Liver (tissue), 9 donors: ENCODE data around the gene HSD3B7. TPM values are rescaled to one million over a fixed set of nuclear protein-coding genes. Genes with fewer than 3 reads are reported as not detected.

ENCODE experiments used
- DNase-seq: peaks from one replicate; pipeline ENCODE4 v3.0.0-alpha.2; 2017; ENCODE audit warnings: low spot score
- H3K27ac ChIP-seq, 2 donors: one replicate each; pipeline ENCODE4 v1.7.0; 2013; ENCODE audit warnings: inconsistent platforms in 2 of 2, low read length in 2 of 2, control low read depth in 1 of 2, low read depth in 1 of 2, mild to moderate bottlenecking in 1 of 2
- H3K27me3 ChIP-seq, 4 donors: one replicate each; pipeline versions ENCODE4 v1.6.1 to v1.7.0; 2013; ENCODE audit warnings: low read length in 3 of 4, inconsistent platforms in 1 of 4, mild to moderate bottlenecking in 1 of 4, moderate library complexity in 1 of 4; ENCODE audit not compliant: control insufficient read depth in 4 of 4, insufficient read depth in 4 of 4
- H3K36me3 ChIP-seq, 4 donors: one replicate each; pipeline versions ENCODE4 v1.6.1 to v1.7.0; 2013; ENCODE audit warnings: low read length in 3 of 4, mild to moderate bottlenecking in 3 of 4, low read depth in 1 of 4, moderate library complexity in 1 of 4; ENCODE audit not compliant: control insufficient read depth in 4 of 4, insufficient read depth in 3 of 4
- H3K4me1 ChIP-seq, 4 donors: one replicate each; pipeline versions ENCODE4 v1.6.1 to v1.7.0; 2013; ENCODE audit warnings: low read length in 3 of 4, mild to moderate bottlenecking in 3 of 4, moderate library complexity in 1 of 4; ENCODE audit not compliant: control insufficient read depth in 4 of 4, insufficient read depth in 4 of 4
- H3K4me3 ChIP-seq, 3 donors: one replicate each; pipeline versions ENCODE4 v1.6.1 to v1.7.0; 2013; ENCODE audit warnings: low read length in 3 of 3, control low read depth in 1 of 3, low read depth in 1 of 3, mild to moderate bottlenecking in 1 of 3
- H3K9ac ChIP-seq, 2 donors: one replicate each; pipeline ENCODE4 v1.7.0; 2013; ENCODE audit warnings: low read length in 2 of 2, mild to moderate bottlenecking in 2 of 2, moderate library complexity in 2 of 2, control low read depth in 1 of 2, low read depth in 1 of 2
- H3K9me3 ChIP-seq, 4 donors: one replicate each; pipeline versions ENCODE4 v1.6.1 to v1.7.0; 2013; ENCODE audit warnings: low read length in 3 of 4; ENCODE audit not compliant: control insufficient read depth in 4 of 4
- ATF3 ChIP-seq: IDR thresholded peaks from 2 replicates; pipeline ENCODE4 v1.6.1; 2016; ENCODE audit warnings: antibody characterized with exemption
- CTCF ChIP-seq: fragments of 150-350 bp; IDR thresholded peaks from 2 replicates; pipeline ENCODE4 v1.5.1; 2017; ENCODE audit warnings: improper control_type of control experiment, low read depth, low read length; ENCODE audit not compliant: missing input control
- EGR1 ChIP-seq, 2 donors: IDR thresholded peaks; 2 replicates each; pipeline ENCODE4 v1.6.1; 2016 to 2018; ENCODE audit warnings: antibody characterized with exemption in 2 of 2, low read depth in 2 of 2
- FOXA1 ChIP-seq: IDR thresholded peaks from 2 replicates; pipeline ENCODE4 v1.6.1; 2016; ENCODE audit warnings: antibody characterized with exemption
- FOXA2 ChIP-seq: IDR thresholded peaks from 2 replicates; pipeline ENCODE4 v1.6.1; 2016; ENCODE audit warnings: antibody characterized with exemption
- GABPA ChIP-seq, 2 donors: IDR thresholded peaks in 1 of 2; conservative IDR thresholded peaks in 1 of 2; 2 replicates each; pipeline ENCODE4 v1.6.1; 2016; ENCODE audit warnings: antibody characterized with exemption in 2 of 2, mild to moderate bottlenecking in 1 of 2, moderate library complexity in 1 of 2
- HNF4A ChIP-seq, 2 donors: conservative IDR thresholded peaks; 2 replicates each; pipeline ENCODE4 v1.6.1; 2016; ENCODE audit warnings: antibody characterized with exemption in 2 of 2, mild to moderate bottlenecking in 2 of 2
- HNF4G ChIP-seq: IDR thresholded peaks from 2 replicates; pipeline ENCODE4 v1.6.1; 2016; ENCODE audit warnings: antibody characterized with exemption
- JUND ChIP-seq, 2 donors: IDR thresholded peaks; 2 replicates each; pipeline ENCODE4 v1.6.1; 2016; ENCODE audit warnings: antibody characterized with exemption in 2 of 2
- MAX ChIP-seq: IDR thresholded peaks from 2 replicates; pipeline ENCODE4 v1.6.1; 2016; ENCODE audit warnings: antibody characterized with exemption
- NR2F2 ChIP-seq: IDR thresholded peaks from 2 replicates; pipeline ENCODE4 v1.6.1; 2016; ENCODE audit warnings: antibody characterized with exemption
- RAD21 ChIP-seq, 2 donors: IDR thresholded peaks; 2 replicates each; pipeline ENCODE4 v1.6.1; 2016; ENCODE audit warnings: antibody characterized with exemption in 2 of 2, mild to moderate bottlenecking in 2 of 2
- REST ChIP-seq: IDR thresholded peaks from 2 replicates; pipeline ENCODE4 v1.6.1; 2016; ENCODE audit warnings: antibody characterized with exemption, mild to moderate bottlenecking
- RXRA ChIP-seq, 2 donors: IDR thresholded peaks; 2 replicates each; pipeline ENCODE4 v1.6.1; 2017 to 2018; ENCODE audit warnings: antibody characterized with exemption in 2 of 2, mild to moderate bottlenecking in 1 of 2
- SP1 ChIP-seq: IDR thresholded peaks from 2 replicates; pipeline ENCODE4 v1.6.1; 2018; ENCODE audit warnings: antibody characterized with exemption, mild to moderate bottlenecking
- TAF1 ChIP-seq: conservative IDR thresholded peaks from 2 replicates; pipeline ENCODE4 v1.6.1; 2016; ENCODE audit warnings: antibody characterized with exemption, mild to moderate bottlenecking
- YY1 ChIP-seq: IDR thresholded peaks from 2 replicates; pipeline ENCODE4 v1.6.1; 2016; ENCODE audit warnings: antibody characterized with exemption, mild to moderate bottlenecking
- ZBTB33 ChIP-seq: IDR thresholded peaks from 2 replicates; pipeline ENCODE4 v1.6.1; 2016; ENCODE audit warnings: antibody characterized with exemption
- WGBS: extraction: QIAGEN DNeasy Blood & Tissue Kit; methylation state at CpG from one replicate; pipeline ENCODE4 v1.1.7; 2013; 5-methylcytosine and 5-hydroxymethylcytosine counted together
- polyA plus RNA-seq, 2 donors: library from polyadenylated mRNA; stranded (reverse) in 1 of 2; unstranded in 1 of 2; fragments of 200-250 nt in 1 of 2; fragments of >200 nt in 1 of 2; fragmentation: Nextera tagmentation in 1 of 2; extraction: Ambion mirVana in 1 of 2; gene quantifications; one replicate each; pipeline versions ENCODE4 v1.2.1 to v1.2.3, GENCODE V29; 2013 to 2015
- total RNA-seq, 2 donors: library from RNA; depleted of rRNA; stranded (reverse); fragments of >200 nt; gene quantifications; one replicate each; pipeline ENCODE4 v1.2.3, GENCODE V29; 2014
- donor health status: healthy.
- donor health status: healthy.
- donor health status: healthy.
- donor health status: healthy.
- donor health status: healthy.

HSD3B7 gene
- total RNA-seq (10 to 100 TPM; 23.9 to 84.8 TPM), polyA plus RNA-seq (10 to 100 TPM; 74.0 to 93.9 TPM)

GRCh38 chr16:30984669-30985400 is at the start of gene HSD3B7:
HSD3B7 (plus strand) TSS chr16:30985207; CDS start chr16:30985659, 452 bp downstream.
- Histone ChIP-seq H3K27ac (peak within 1 kb of the TSS; percentile 90 to 93), H3K4me3 (peak within 1 kb of the TSS; percentile 37 to 74 (median 61)), H3K4me1 (peaks cover 6 to 20% (median 13%) of the 10 kb centered on the region in 4 donors), H3K27me3 (no peaks in the 10 kb centered on the region), H3K36me3 (peaks cover 3 to 31% (median 12%) of the 10 kb centered on the region in 4 donors), H3K9ac (peak within 1 kb of the TSS; percentile 18 to 89), H3K9me3 (no peaks in the 10 kb centered on the region)
- peak; percentile 94 for DNase-seq
- WGBS, result 26% methylated on average over 24 of the region's 24 CpGs
- no peak for TF ChIP-seq HNF4G
- peak; percentile 95 for TF ChIP-seq CTCF
- TF ChIP-seq JUND (IDR thresholded peaks at IDR 0.05), result no peak
- no peak for TF ChIP-seq ATF3
- peak; percentile 76 to 88 for TF ChIP-seq RAD21 (IDR thresholded peaks at IDR 0.05)
- no peak for TF ChIP-seq FOXA2
- TF ChIP-seq YY1, result peak; percentile 76
- TF ChIP-seq TAF1, result no peak
- peak in 1 of 2 donors; percentile 51 for TF ChIP-seq GABPA (IDR thresholded peaks at IDR 0.05 in 1 of 2, conservative IDR thresholded peaks at IDR 0.05 in 1 of 2)
- TF ChIP-seq NR2F2, result no peak
- peak; percentile 7 for TF ChIP-seq SP1
- TF ChIP-seq FOXA1, result no peak
- peak; percentile 31 for TF ChIP-seq REST
- TF ChIP-seq RXRA (IDR thresholded peaks at IDR 0.05), result peak; percentile 32 to 51
- TF ChIP-seq ZBTB33, result no peak
- no peak for TF ChIP-seq MAX
- no peak for TF ChIP-seq EGR1 (IDR thresholded peaks at IDR 0.05; ENCODE audit: low read depth in 2 of 2)
- peak in 1 of 2 donors; percentile 28 for TF ChIP-seq HNF4A (conservative IDR thresholded peaks at IDR 0.05)
